ENCODE results near the gene IDE.

- no peak for TF ChIP-seq CTCF (conservative IDR thresholded peaks at IDR 0.05)
- TF ChIP-seq EZH2 (IDR thresholded peaks at IDR 0.05; ENCODE audit: low read depth): no peak
These were observed 68.8 kb downstream of the IDE start for GRCh38 chr10:92505044-92505443.
